Natural killer cell (primary cell): ENCODE data around the gene FAM237A. TPM values are rescaled to one million over a fixed set of nuclear protein-coding genes. Genes with fewer than 3 reads are reported as not detected.

Experiments used
- ATAC-seq, 3 donors: fragments of 150-1000 bp in 2 of 3; fragments of 200-7000 bp in 1 of 3; cut with Tn5 transposase; 1 replicate in 1 of 3; 2 replicates in 2 of 3; pipeline ENCODE4 v1.10.0; 2021; ENCODE audit warnings: mild to moderate bottlenecking in 2 of 3, moderate library complexity in 2 of 3
- DNase-seq, 2 donors: peaks; one replicate each; pipeline versions ENCODE4 v3.0.0 to v3.0.0-alpha.2; 2013 to 2021; ENCODE audit warnings: mixed read lengths in 1 of 2
- H3K27ac ChIP-seq: one replicate; pipeline ENCODE4 v1.5.1; 2013; ENCODE audit warnings: mild to moderate bottlenecking, low read length
- H3K27me3 ChIP-seq: one replicate; pipeline ENCODE4 v1.6.1; 2013; ENCODE audit warnings: low read length; ENCODE audit not compliant: control insufficient read depth, insufficient read depth
- H3K36me3 ChIP-seq: one replicate; pipeline ENCODE4 v1.6.1; 2013; ENCODE audit warnings: low read length; ENCODE audit not compliant: control insufficient read depth, insufficient read depth
- H3K4me1 ChIP-seq: one replicate; pipeline ENCODE4 v1.6.1; 2013; ENCODE audit warnings: low read length; ENCODE audit not compliant: control insufficient read depth, insufficient read depth
- H3K4me3 ChIP-seq: one replicate; pipeline ENCODE4 v1.5.1; 2013; ENCODE audit warnings: low read length
- H3K9me3 ChIP-seq: one replicate; pipeline ENCODE4 v1.6.1; 2013; ENCODE audit warnings: low read length; ENCODE audit not compliant: control insufficient read depth, insufficient read depth
- H3K27ac Mint-ChIP-seq, 2 donors: one replicate each; pipeline ENCODE4 v1.8.0; 2022; ENCODE audit warnings: mild to moderate bottlenecking in 2 of 2, mixed read lengths in 2 of 2, moderate library complexity in 1 of 2
- H3K27me3 Mint-ChIP-seq, 2 donors: one replicate each; pipeline ENCODE4 v1.8.0; 2022; ENCODE audit warnings: low read depth in 2 of 2, mixed read lengths in 2 of 2
- H3K36me3 Mint-ChIP-seq: one replicate; pipeline ENCODE4 v1.8.0; 2022; ENCODE audit warnings: mixed read lengths
- H3K4me1 Mint-ChIP-seq, 2 donors: one replicate each; pipeline ENCODE4 v1.8.0; 2022; ENCODE audit warnings: mixed read lengths in 2 of 2
- H3K4me3 Mint-ChIP-seq: one replicate; pipeline ENCODE4 v1.8.0; 2022; ENCODE audit warnings: mild to moderate bottlenecking, moderate library complexity, mixed read lengths
- H3K9me3 Mint-ChIP-seq, 2 donors: one replicate each; pipeline ENCODE4 v1.8.0; 2022; ENCODE audit warnings: mixed read lengths in 2 of 2
- CTCF ChIP-seq: fragments of 200-600 bp; IDR thresholded peaks from one replicate; pipeline ENCODE4 v1.8.0; 2022; ENCODE audit warnings: antibody characterized with exemption
- WGBS: methylation state at CpG from one replicate; pipeline ENCODE4 v1.1.7; 2013; ENCODE audit warnings: missing lambda C conversion rate; ENCODE audit not compliant: insufficient coverage; 5-methylcytosine and 5-hydroxymethylcytosine counted together
- intact Hi-C: fragments of 100-400 bp; cut with micrococcal nuclease; formaldehyde crosslinking; loops from one replicate; pipeline ENCODE4 v1.14.2; 2022
- total RNA-seq, 4 donors: library from RNA; stranded (reverse); fragments of 120-200 nt in 1 of 4; gene quantifications; one replicate each; pipeline versions ENCODE4 v1.2.3 to v1.2.4, GENCODE V29; 2013 to 2022

Gene FAM237A
- total RNA-seq, 3 donors from 2014 or later (not counting 1 experiment from before 2014, with no cell fraction given), result not detected

- Mint-ChIP-seq H3K27ac (no peak overlapping the region), H3K4me3 (no peak overlapping the region), H3K36me3 (no peaks in the 10 kb centered on the region), H3K27me3 (peaks cover 0 to 4% of the 10 kb centered on the region in 2 donors), H3K9me3 (no peaks in the 10 kb centered on the region), H3K4me1 (no peaks in the 10 kb centered on the region)
- ATAC-seq (no peak), DNase-seq (no peak)
- Histone ChIP-seq H3K36me3 (no peaks in the 10 kb centered on the region), H3K4me1 (no peaks in the 10 kb centered on the region), H3K9me3 (no peaks in the 10 kb centered on the region), H3K27ac (no peak overlapping the region), H3K27me3 (no peaks in the 10 kb centered on the region), H3K4me3 (no peak overlapping the region)
- intact Hi-C loops, result no loop called here
- WGBS, result 68% methylated on average over 7 of the region's 7 CpGs
- no peak for TF ChIP-seq CTCF
Measured at GRCh38 chr2:206615417-206616089, 26.7 kb upstream of the FAM237A start.

- Mint-ChIP-seq H3K27me3 (peaks cover 0 to 4% of the 10 kb centered on the region in 2 donors), H3K36me3 (no peaks in the 10 kb centered on the region), H3K4me3 (no peak overlapping the region), H3K4me1 (no peaks in the 10 kb centered on the region), H3K9me3 (no peaks in the 10 kb centered on the region), H3K27ac (no peak overlapping the region)
- ATAC-seq (no peak), DNase-seq (no peak)
- no peak for TF ChIP-seq CTCF
- no peak overlapping the region for H3K27ac ChIP-seq
- intact Hi-C loops, result no loop called here
- no peaks in the 10 kb centered on the region for H3K27me3 ChIP-seq
- no peaks in the 10 kb centered on the region for H3K4me1 ChIP-seq
- 88% methylated on average over 2 of the region's 2 CpGs for WGBS
- H3K36me3 ChIP-seq, result no peaks in the 10 kb centered on the region
- H3K4me3 ChIP-seq, result no peak overlapping the region
- H3K9me3 ChIP-seq, result no peaks in the 10 kb centered on the region
Measured at GRCh38 chr2:206616151-206616550, 26.1 kb upstream of the FAM237A start.

GRCh38 chr2:206619011-206619410 lies 23.3 kb upstream of the FAM237A start:
- Histone ChIP-seq H3K36me3 (no peaks in the 10 kb centered on the region), H3K27ac (no peak overlapping the region), H3K4me1 (no peaks in the 10 kb centered on the region), H3K4me3 (no peak overlapping the region), H3K9me3 (no peaks in the 10 kb centered on the region), H3K27me3 (no peaks in the 10 kb centered on the region)
- no peak overlapping the region for H3K27ac Mint-ChIP-seq
- DNase-seq (no peak), ATAC-seq (no peak)
- H3K9me3 Mint-ChIP-seq, result peaks cover 0 to 3% of the 10 kb centered on the region in 2 donors
- TF ChIP-seq CTCF, result no peak
- H3K27me3 Mint-ChIP-seq, result no peaks in the 10 kb centered on the region
- no peaks in the 10 kb centered on the region for H3K36me3 Mint-ChIP-seq
- intact Hi-C loops, result no loop called here
- 100% methylated on average over 2 of the region's 3 CpGs for WGBS
- no peak overlapping the region for H3K4me3 Mint-ChIP-seq
- no peaks in the 10 kb centered on the region for H3K4me1 Mint-ChIP-seq

- no peak for ATAC-seq
- no peaks in the 10 kb centered on the region for H3K4me1 ChIP-seq
- peaks cover 3 to 8% of the 10 kb centered on the region in 2 donors for H3K27me3 Mint-ChIP-seq
- intact Hi-C loops, result no loop called here
- H3K9me3 ChIP-seq, result no peaks in the 10 kb centered on the region
- no peaks in the 10 kb centered on the region for H3K36me3 ChIP-seq
- H3K4me1 Mint-ChIP-seq, result no peaks in the 10 kb centered on the region
- DNase-seq, result no peak
- H3K36me3 Mint-ChIP-seq, result no peaks in the 10 kb centered on the region
- H3K4me3 Mint-ChIP-seq, result no peak overlapping the region
- 77% methylated on average over 2 of the region's 2 CpGs for WGBS
- no peaks in the 10 kb centered on the region for H3K27me3 ChIP-seq
- H3K4me3 ChIP-seq, result no peak overlapping the region
- H3K27ac ChIP-seq, result no peak overlapping the region
- no peak for TF ChIP-seq CTCF
- no peak overlapping the region for H3K27ac Mint-ChIP-seq
- H3K9me3 Mint-ChIP-seq, result peaks cover 2 to 3% of the 10 kb centered on the region in 2 donors
Measured at GRCh38 chr2:206626108-206626507, 16.2 kb upstream of the FAM237A start.
